GM23338 (cell line): ENCODE measurements around the gene C20orf173.

Experiments used
- CREB1 ChIP-seq: fragments of 250-450 bp; sonication (Bioruptor Pico); IDR thresholded peaks from 2 replicates; pipeline ENCODE4 v1.5.0; 2020; ENCODE audit warnings: low read depth, mild to moderate bottlenecking, moderate library complexity
- CTCF ChIP-seq, 2 experiments: fragments of 200-600 bp in 1 of 2; sonication (generic) in 1 of 2; conservative IDR thresholded peaks; 2 replicates each; pipeline versions ENCODE4 v1.5.1 to v1.6.1; 2016 to 2017; ENCODE audit warnings: antibody characterized with exemption in 2 of 2, low read depth in 2 of 2, mild to moderate bottlenecking in 2 of 2, moderate library complexity in 1 of 2
- EZH2 ChIP-seq: fragments of 200-600 bp; sonication (generic); IDR thresholded peaks from one replicate; pipeline ENCODE4 v1.8.0; 2017; ENCODE audit warnings: antibody characterized with exemption, mild to moderate bottlenecking, low read depth; ENCODE audit not compliant: unreplicated experiment
- EZH2phosphoT487 ChIP-seq: fragments of 200-600 bp; sonication (generic); IDR thresholded peaks from one replicate; pipeline ENCODE4 v1.8.1; 2018; ENCODE audit warnings: antibody characterized with exemption; ENCODE audit not compliant: unreplicated experiment

GRCh38 chr20:35499271-35499670 is 30.2 kb downstream of the C20orf173 start:
- TF ChIP-seq CREB1 (CRISPR knock-in tag) (no peak), EZH2phosphoT487 (no peak), CTCF (conservative IDR thresholded peaks at IDR 0.05; ENCODE audit: low read depth in 2 of 2) (no peak), EZH2 (no peak)
